ENCODE results near the gene NKAPD1. TPM values are rescaled to one million over a fixed set of nuclear protein-coding genes. Genes with fewer than 3 reads are reported as not detected.

The NKAPD1 gene
- total and polyA plus RNA-seq, 8 donors = 8.7 to 26.1 (median 19.2) TPM

DNA sequence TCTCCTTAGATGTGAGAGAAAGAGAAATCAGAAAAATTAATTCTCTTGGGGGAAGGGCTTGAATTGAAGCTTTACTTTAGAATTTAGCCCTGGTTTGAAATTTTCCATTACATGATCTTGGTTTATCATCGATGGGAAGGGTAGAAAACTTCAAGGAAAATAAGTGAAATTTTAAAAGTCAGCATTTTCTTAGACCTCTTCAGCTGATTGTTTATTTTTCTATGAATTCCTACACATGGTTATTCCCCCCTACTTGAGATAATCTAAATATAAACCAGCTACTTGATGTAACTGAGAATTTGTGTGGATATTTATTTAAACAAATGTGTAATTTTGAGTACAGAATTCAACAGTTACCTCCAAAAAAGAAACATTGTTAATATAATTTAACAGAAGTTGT lies 11.2 kb upstream of the NKAPD1 start:
- H3K4me3 ChIP-seq = no peak overlapping the region
- H3K27me3 ChIP-seq = no peaks in the 10 kb centered on the region
- WGBS, 5 donors = 76 to 91% (median 81%) methylated on average over 1 of the region's 1 CpG
- H3K27ac ChIP-seq = no peak overlapping the region
- no peaks in the 10 kb centered on the region for H3K9me3 ChIP-seq
- no peak for DNase-seq
- H3K36me3 ChIP-seq = peaks cover 28 to 59% (median 56%) of the 10 kb centered on the region in 4 donors
- H3K4me1 ChIP-seq = no peaks in the 10 kb centered on the region
- TF ChIP-seq POLR2AphosphoS5 (IDR thresholded peaks at IDR 0.05) (no peak), POLR2A (IDR thresholded peaks at IDR 0.05) (no peak), CTCF (IDR thresholded peaks at IDR 0.05) (no peak), EP300 (IDR thresholded peaks at IDR 0.05) (no peak)
- intact Hi-C loops (cut with DNase I; ENCODE audit: low total_unique reads) = no loop called here

DNA sequence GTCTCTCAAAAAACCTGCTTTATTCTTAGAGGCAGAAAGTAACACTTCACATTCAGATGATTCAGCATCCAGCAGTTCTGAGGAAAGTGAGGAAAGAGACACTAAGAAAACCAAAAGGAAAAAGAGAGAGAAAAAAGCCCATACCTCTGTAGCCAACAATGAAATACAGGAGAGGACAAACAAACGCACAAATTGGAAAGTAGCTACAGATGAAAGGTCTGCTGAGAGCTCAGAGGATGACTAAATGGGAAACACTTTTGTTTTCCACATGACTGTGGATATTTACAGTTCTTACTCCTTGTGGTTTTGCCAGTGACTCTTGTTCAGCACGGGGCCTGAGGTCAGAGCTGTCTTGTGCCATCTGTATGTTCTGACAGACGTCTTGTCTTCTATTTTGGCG lies 8.6 kb downstream of the NKAPD1 start:
- H3K36me3 ChIP-seq = peaks cover 45 to 76% (median 75%) of the 10 kb centered on the region in 4 donors
- no peaks in the 10 kb centered on the region for H3K27me3 ChIP-seq
- H3K4me3 ChIP-seq = no peak overlapping the region
- DNase-seq = no peak
- intact Hi-C loops (cut with DNase I; ENCODE audit: low total_unique reads) = no loop called here
- H3K9me3 ChIP-seq = no peaks in the 10 kb centered on the region
- 61 to 78% (median 69%) methylated on average over 4 of the region's 4 CpGs for WGBS, 5 donors
- TF ChIP-seq EP300 (IDR thresholded peaks at IDR 0.05) (no peak), CTCF (IDR thresholded peaks at IDR 0.05) (no peak), POLR2AphosphoS5 (IDR thresholded peaks at IDR 0.05) (no peak), POLR2A (IDR thresholded peaks at IDR 0.05) (no peak)
- no peak overlapping the region for H3K27ac ChIP-seq
- peaks cover 13 to 18% (median 18%) of the 10 kb centered on the region in 4 donors for H3K4me1 ChIP-seq

DNA sequence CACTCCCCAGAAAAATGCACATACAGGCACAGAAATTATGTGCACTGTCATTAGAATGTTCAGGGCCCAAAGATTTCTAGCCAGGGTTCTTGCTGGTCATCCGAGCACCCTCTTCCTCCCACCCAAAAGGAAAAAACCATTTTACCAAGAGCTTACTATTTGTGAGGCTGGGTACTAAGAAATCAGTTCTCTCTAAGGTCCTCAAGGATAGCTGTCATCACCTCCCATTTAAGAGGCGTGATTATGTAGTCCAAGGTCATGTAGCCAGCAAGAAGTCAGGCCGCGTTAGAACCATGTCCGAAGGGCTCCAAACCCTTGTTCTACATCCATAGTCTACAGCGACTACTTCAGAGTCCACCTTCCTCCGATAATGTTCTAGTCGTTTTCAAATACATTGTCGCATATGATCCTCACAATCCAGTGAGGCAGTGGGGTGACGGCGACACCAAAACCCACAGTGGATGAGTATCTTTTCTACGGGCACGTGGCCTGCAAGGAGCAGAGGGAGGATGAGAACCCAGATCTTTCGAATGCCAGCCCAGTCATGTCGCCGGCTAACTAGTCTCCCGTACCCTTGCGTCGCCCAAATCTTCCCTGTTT lies 11.8 kb downstream of the NKAPD1 start:
- DNase-seq = peak in 1 of 2 donors; percentile 67
- intact Hi-C loops (cut with DNase I; ENCODE audit: low total_unique reads) = no loop called here

More for the DNA sequence above, 11.8 kb downstream of the NKAPD1 start:
- 2 to 4% (median 3%) methylated on average over 19 of the region's 19 CpGs for WGBS, 5 donors
- H3K27me3 ChIP-seq = no peaks in the 10 kb centered on the region
- H3K4me3 ChIP-seq = peak overlapping the region; percentile 73 to 94 (median 82)
- H3K27ac ChIP-seq = peak overlapping the region; percentile 79 to 86 (median 84)
- peaks cover 30 to 48% (median 40%) of the 10 kb centered on the region in 4 donors for H3K4me1 ChIP-seq
- TF ChIP-seq CTCF (IDR thresholded peaks at IDR 0.05) (no peak), POLR2AphosphoS5 (IDR thresholded peaks at IDR 0.05) (no peak), POLR2A (IDR thresholded peaks at IDR 0.05) (no peak), EP300 (IDR thresholded peaks at IDR 0.05) (no peak)
- H3K36me3 ChIP-seq = peaks cover 33 to 76% (median 74%) of the 10 kb centered on the region in 4 donors
- H3K9me3 ChIP-seq = no peaks in the 10 kb centered on the region

Data from stomach (tissue), 9 donors.